ENCODE data around the gene NDUFS6. TPM values are rescaled to one million over a fixed set of nuclear protein-coding genes. Genes with fewer than 3 reads are reported as not detected.

NDUFS6 gene
- total and polyA plus RNA-seq, 8 donors = 26.8 to 55.8 (median 40.7) TPM

- no peak for TF ChIP-seq CTCF (IDR thresholded peaks at IDR 0.05)
Measured at GRCh38 chr5:1831677-1832313, 30.6 kb downstream of the NDUFS6 start.

GRCh38 chr5:1832511-1833250 lies 31.5 kb downstream of the NDUFS6 start:
- intact Hi-C loops (cut with DNase I) = no loop called here
- Histone ChIP-seq H3K9me3 (no peaks in the 10 kb centered on the region), H3K4me1 (no peaks in the 10 kb centered on the region), H3K36me3 (no peaks in the 10 kb centered on the region), H3K27me3 (peaks cover 0 to 67% of the 10 kb centered on the region in 2 donors), H3K27ac (no peak overlapping the region), H3K4me3 (no peak overlapping the region)
- no peak for ATAC-seq
- TF ChIP-seq CTCF (IDR thresholded peaks at IDR 0.05) = no peak
- peak in 1 of 4 donors; percentile 61 for DNase-seq

More at GRCh38 chr5:1831677-1832313, 30.6 kb downstream of the NDUFS6 start:
- Histone ChIP-seq H3K4me3 (no peak overlapping the region), H3K9me3 (no peaks in the 10 kb centered on the region), H3K4me1 (no peaks in the 10 kb centered on the region), H3K27me3 (peaks cover 0 to 58% of the 10 kb centered on the region in 2 donors), H3K27ac (no peak overlapping the region), H3K36me3 (no peaks in the 10 kb centered on the region)
- DNase-seq (peak in 1 of 4 donors; percentile 57), ATAC-seq (no peak)
- intact Hi-C loops (cut with DNase I) = no loop called here

- H3K9me3 ChIP-seq = no peaks in the 10 kb centered on the region
- TF ChIP-seq CTCF (IDR thresholded peaks at IDR 0.05) = no peak
- H3K36me3 ChIP-seq = no peaks in the 10 kb centered on the region
- no peak overlapping the region for H3K4me3 ChIP-seq
- peak in 1 of 4 donors; percentile 59 for DNase-seq
- intact Hi-C loops (cut with DNase I) = no loop called here
- no peaks in the 10 kb centered on the region for H3K4me1 ChIP-seq
- no peak overlapping the region for H3K27ac ChIP-seq
- ATAC-seq = no peak
- H3K27me3 ChIP-seq = peaks cover 0 to 74% of the 10 kb centered on the region in 2 donors
Measured at GRCh38 chr5:1833264-1834021, 32.2 kb downstream of the NDUFS6 start.

- no peak for TF ChIP-seq CTCF (IDR thresholded peaks at IDR 0.05)
- Histone ChIP-seq H3K4me1 (no peaks in the 10 kb centered on the region), H3K27ac (no peak overlapping the region), H3K9me3 (no peaks in the 10 kb centered on the region), H3K4me3 (no peak overlapping the region), H3K27me3 (peaks cover 0 to 80% of the 10 kb centered on the region in 2 donors), H3K36me3 (no peaks in the 10 kb centered on the region)
- no peak for ATAC-seq
- DNase-seq = peak in 1 of 4 donors; percentile 66
- intact Hi-C loops (cut with DNase I) = no loop called here
Measured at GRCh38 chr5:1834022-1834551, 32.9 kb downstream of the NDUFS6 start.
